Activated CD4-positive, alpha-beta T cell treated with anti-CD3 and anti-CD28 coated beads, Interleukin-2, amount 10 ng/mL, durations not matched to agents 7 days and 5 days (primary cell): ENCODE data around the gene PCDHGA3. TPM values are rescaled to one million over a fixed set of nuclear protein-coding genes. Genes with fewer than 3 reads are reported as not detected.
"Not testable (repeated sequence)": the region's sequence is repeated elsewhere in the genome, so short reads cannot be mapped to it uniquely, and the experiment has no call there.

Source experiments
- CTCF ChIA-PET: fragments of 350-600 bp; sonication (Branson Sonifier 250); formaldehyde crosslinking; loops from one replicate; lab custom pipeline; 2021; ENCODE audit warnings: antibody characterized with exemption; lab: Charles Lee
- POLR2A ChIA-PET: fragments of 350-600 bp; sonication (Branson Sonifier 250); formaldehyde crosslinking; loops from one replicate; lab custom pipeline; 2021; ENCODE audit warnings: antibody characterized with exemption; lab: Charles Lee
- DNase-seq: peaks from one replicate; pipeline ENCODE4 v3.0.0-alpha.2; 2020
- H3K27ac Mint-ChIP-seq: one replicate; pipeline ENCODE4 v1.8.0; 2021; ENCODE audit warnings: mild to moderate bottlenecking, moderate library complexity, mixed read lengths
- H3K27me3 Mint-ChIP-seq: one replicate; pipeline ENCODE4 v1.8.0; 2021; ENCODE audit warnings: mixed read lengths
- H3K36me3 Mint-ChIP-seq: one replicate; pipeline ENCODE4 v1.8.0; 2021; ENCODE audit warnings: low read depth, mixed read lengths
- H3K4me1 Mint-ChIP-seq: one replicate; pipeline ENCODE4 v1.8.0; 2021; ENCODE audit warnings: mixed read lengths
- H3K4me3 Mint-ChIP-seq: one replicate; pipeline ENCODE4 v1.8.0; 2021; ENCODE audit warnings: mild to moderate bottlenecking, moderate library complexity, mixed read lengths
- H3K9me3 Mint-ChIP-seq: one replicate; pipeline ENCODE4 v1.8.0; 2021; ENCODE audit warnings: mixed read lengths
- total RNA-seq, 2 experiments: library from RNA; stranded (reverse); gene quantifications; one replicate each; pipeline ENCODE4 v1.2.3, GENCODE V29; 2021

The PCDHGA3 gene
- total RNA-seq, 2 experiments from 2014 or later: not detected

DNA sequence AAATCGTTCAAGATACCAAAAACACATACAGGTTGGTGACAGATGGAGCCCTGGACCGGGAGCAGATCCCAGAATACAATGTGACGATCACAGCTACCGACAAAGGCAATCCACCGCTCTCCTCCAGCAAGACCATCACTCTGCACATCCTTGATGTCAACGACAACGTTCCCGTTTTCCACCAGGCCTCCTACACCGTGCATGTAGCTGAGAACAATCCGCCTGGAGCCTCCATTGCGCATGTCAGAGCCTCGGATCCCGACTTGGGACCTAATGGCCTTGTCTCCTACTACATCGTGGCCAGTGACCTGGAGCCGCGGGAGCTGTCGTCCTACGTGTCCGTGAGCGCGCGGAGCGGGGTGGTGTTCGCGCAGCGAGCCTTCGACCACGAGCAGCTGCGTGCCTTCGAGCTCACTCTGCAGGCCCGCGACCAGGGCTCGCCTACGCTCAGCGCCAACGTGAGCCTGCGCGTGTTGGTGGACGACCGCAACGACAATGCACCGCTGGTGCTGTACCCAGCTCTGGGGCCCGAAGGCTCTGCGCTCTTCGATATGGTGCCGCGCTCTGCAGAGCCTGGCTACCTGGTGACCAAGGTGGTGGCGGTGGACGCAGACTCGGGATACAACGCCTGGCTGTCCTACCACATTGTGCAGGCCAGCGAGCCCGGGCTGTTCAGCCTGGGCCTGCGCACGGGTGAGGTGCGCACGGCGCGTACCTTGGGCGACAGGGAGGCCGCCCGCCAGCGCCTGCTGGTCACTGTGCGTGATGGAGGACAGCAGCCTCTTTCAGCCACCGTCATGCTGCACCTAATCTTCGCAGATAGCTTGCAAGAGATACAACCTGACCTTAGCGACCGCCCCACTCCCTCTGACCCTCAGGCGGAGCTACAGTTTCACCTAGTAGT lies 28.2 kb downstream of the PCDHGA3 start:
- H3K36me3 Mint-ChIP-seq: no peaks in the 10 kb centered on the region
- H3K9me3 Mint-ChIP-seq: peaks cover 33% of the 10 kb centered on the region
- H3K4me3 Mint-ChIP-seq: no peak overlapping the region
- ChIA-PET POLR2A (no interaction called here), CTCF (interaction anchor here (0.7 to 3.0 kb wide), 4 partner anchors 15 to 51 kb away, joined by 3 to 11 read pairs (median 3); partner anchors contain the start of genes PCDHGA1, PCDHGA10 and TAF7)
- no peak for DNase-seq
- H3K27me3 Mint-ChIP-seq: peaks cover 43% of the 10 kb centered on the region
- peaks cover 4% of the 10 kb centered on the region for H3K4me1 Mint-ChIP-seq
- no peak overlapping the region for H3K27ac Mint-ChIP-seq

DNA sequence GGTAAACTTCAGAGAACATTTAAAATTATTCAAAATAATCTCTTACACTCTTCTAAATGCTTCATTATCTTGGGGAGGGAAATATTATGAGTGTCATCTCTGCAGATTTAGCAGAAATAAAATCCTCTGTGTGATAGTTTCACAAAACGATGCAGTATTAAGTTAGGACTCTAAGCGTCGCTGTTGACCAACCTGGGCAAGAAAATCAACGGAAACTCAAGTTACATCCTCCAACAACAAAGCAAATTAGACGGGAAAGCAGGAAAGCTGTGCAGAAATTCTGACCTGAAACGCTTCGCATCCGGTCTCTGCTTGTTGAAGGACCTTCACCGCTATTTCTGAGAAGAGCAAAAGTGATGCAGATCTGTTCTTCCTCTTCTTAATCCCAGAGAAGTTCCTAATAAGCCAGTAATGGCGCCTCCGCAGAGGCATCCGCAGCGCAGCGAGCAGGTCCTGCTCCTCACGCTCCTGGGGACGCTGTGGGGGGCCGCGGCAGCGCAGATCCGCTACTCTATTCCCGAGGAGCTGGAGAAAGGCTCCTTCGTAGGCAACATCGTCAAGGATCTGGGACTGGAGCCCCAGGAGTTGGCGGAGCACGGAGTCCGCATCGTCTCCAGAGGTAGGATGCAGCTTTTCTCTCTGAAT lies 30.2 kb downstream of the PCDHGA3 start, which contains the start of gene PCDHGA6:
Gene PCDHGA6 (plus strand): TSS at position 219 of the 645 bp plus-strand sequence. CDS start 193 bp downstream, at position 412.
- ChIA-PET POLR2A (no interaction called here), CTCF (interaction anchor here (0.5 to 1.7 kb wide), 5 partner anchors 10 to 1019 kb away, joined by 3 to 6 read pairs (median 4); partner anchors contain the start of genes PCDHGA5 and PCDHGB5)
- Mint-ChIP-seq H3K4me1 (peaks cover 4% of the 10 kb centered on the region), H3K4me3 (no peak within 1 kb of the TSS), H3K27ac (peak within 1 kb of the TSS; percentile 9), H3K9me3 (peaks cover 33% of the 10 kb centered on the region), H3K27me3 (peaks cover 38% of the 10 kb centered on the region), H3K36me3 (no peaks in the 10 kb centered on the region)
- DNase-seq: no peak

DNA sequence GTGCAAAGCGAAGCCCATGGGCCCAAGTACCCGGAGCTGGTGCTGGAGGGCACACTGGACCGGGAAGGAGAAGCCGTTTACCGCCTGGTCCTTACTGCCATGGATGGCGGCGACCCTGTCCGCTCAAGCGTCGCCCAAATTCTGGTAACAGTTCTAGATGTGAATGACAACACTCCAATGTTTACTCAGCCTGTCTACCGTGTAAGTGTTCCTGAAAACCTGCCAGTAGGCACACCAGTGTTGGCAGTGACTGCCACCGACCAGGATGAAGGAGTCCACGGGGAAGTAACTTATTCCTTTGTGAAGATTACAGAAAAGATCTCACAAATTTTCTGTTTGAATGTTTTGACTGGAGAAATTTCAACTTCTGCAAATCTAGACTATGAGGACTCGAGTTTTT lies 31.0 kb downstream of the PCDHGA3 start:
- peaks cover 4% of the 10 kb centered on the region for H3K4me1 Mint-ChIP-seq
- H3K27me3 Mint-ChIP-seq: peaks cover 32% of the 10 kb centered on the region
- H3K36me3 Mint-ChIP-seq: no peaks in the 10 kb centered on the region
- no peak for DNase-seq
- ChIA-PET CTCF (interaction anchor here (0.5 to 1.7 kb wide), 6 partner anchors 10 to 1018 kb away, joined by 3 to 6 read pairs (median 4); partner anchors contain the start of genes PCDHGA11, PCDHGA5 and PCDHGB5), POLR2A (no interaction called here)
- H3K27ac Mint-ChIP-seq: no peak overlapping the region
- peaks cover 33% of the 10 kb centered on the region for H3K9me3 Mint-ChIP-seq
- H3K4me3 Mint-ChIP-seq: no peak overlapping the region

DNA sequence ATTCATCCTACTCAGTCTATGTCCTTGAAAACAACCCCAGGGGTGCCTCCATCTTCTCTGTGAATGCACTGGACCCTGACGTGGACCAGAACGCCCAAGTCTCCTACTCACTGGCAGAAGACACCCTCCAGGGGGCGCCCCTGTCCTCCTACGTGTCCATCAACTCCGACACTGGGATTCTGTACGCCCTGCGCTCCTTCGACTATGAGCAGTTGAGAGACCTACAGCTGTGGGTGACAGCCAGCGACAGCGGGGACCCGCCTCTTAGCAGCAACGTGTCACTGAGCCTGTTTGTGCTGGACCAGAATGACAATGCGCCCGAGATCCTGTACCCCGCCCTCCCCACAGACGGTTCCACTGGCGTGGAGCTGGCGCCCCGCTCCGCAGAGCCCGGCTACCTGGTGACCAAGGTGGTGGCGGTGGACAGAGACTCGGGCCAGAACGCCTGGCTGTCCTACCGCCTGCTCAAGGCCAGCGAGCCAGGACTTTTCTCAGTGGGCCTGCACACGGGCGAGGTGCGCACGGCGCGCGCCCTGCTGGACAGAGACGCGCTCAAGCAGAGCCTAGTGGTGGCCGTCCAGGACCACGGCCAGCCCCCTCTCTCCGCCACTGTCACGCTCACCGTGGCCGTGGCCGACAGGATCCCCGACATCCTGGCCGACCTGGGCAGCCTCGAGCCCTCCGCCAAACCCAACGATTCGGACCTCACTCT lies 32.0 kb downstream of the PCDHGA3 start:
- H3K4me3 Mint-ChIP-seq, DNase-seq, POLR2A ChIA-PET, H3K4me1 Mint-ChIP-seq, H3K27ac Mint-ChIP-seq, H3K36me3 Mint-ChIP-seq: not testable (repeated sequence)
- CTCF ChIA-PET: interaction anchor here (0.9 to 1.7 kb wide), 2 partner anchors 22 to 45 kb away, joined by 4 read pairs; partner anchors contain the start of genes PCDHGA11 and PCDHGB5
- H3K9me3 Mint-ChIP-seq: peaks cover 28% of the 10 kb centered on the region
- H3K27me3 Mint-ChIP-seq: peaks cover 24% of the 10 kb centered on the region

DNA sequence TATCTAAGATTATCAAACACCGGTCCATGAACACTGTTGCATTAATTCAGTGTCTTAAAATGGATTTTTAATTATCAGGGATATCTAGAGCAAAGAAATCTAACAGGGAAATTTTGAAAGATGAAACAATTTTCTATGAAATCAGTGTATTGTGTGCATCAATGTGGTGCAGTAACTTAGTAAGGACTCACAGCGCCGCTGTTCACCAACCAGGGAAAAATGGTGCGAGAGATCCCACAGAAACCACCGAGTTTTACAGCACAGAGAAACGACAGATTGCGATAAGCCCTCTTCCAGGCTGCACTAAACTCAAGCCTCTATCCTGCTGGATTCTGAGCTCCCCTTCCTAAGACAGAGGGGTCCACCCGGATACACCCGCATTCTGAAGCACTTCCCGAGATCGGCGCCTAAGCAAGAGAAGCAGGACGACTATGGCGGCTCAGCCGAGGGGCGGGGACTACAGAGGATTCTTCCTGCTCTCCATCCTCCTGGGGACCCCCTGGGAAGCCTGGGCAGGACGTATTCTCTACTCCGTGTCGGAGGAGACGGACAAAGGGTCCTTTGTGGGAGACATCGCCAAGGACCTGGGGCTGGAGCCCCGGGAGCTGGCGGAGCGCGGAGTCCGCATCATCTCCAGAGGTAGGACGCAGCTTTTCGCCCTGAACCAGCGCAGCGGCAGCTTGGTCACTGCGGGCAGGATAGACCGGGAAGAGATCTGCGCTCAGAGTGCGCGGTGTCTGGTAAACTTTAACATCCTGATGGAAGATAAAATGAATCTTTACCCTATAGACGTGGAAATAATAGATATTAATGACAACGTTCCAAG lies 39.1 kb downstream of the PCDHGA3 start, which contains the start of gene PCDHGA7:
Gene PCDHGA7 (plus strand): TSS at position 274 of the 826 bp plus-strand sequence. CDS start 158 bp downstream, at position 432.
- peak within 1 kb of the TSS; percentile 62 for H3K27ac Mint-ChIP-seq
- peaks cover 12% of the 10 kb centered on the region for H3K9me3 Mint-ChIP-seq
- peaks cover 38% of the 10 kb centered on the region for H3K27me3 Mint-ChIP-seq
- DNase-seq: no peak
- H3K36me3 Mint-ChIP-seq: no peaks in the 10 kb centered on the region
- POLR2A ChIA-PET: no interaction called here
- peak within 1 kb of the TSS; percentile 34 for H3K4me3 Mint-ChIP-seq
- no peaks in the 10 kb centered on the region for H3K4me1 Mint-ChIP-seq
- CTCF ChIA-PET: interaction anchor here (0.8 to 1.1 kb wide), 2 partner anchors 12 to 48 kb away, joined by 3 to 5 read pairs; partner anchors contain the start of genes PCDHGA12 and PCDHGB3

DNA sequence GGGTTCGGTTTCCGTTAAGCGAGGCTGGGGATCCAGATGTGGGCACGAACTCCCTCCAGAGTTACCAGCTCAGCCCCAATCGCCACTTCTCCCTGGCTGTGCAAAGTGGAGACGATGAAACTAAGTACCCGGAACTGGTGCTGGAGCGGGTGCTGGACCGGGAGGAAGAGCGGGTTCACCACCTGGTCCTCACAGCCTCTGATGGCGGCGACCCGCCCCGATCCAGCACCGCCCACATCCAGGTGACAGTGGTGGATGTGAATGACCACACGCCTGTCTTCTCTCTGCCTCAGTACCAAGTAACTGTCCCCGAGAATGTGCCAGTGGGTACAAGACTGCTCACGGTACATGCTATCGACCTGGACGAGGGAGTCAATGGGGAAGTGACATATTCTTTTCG lies 39.7 kb downstream of the PCDHGA3 start:
- Mint-ChIP-seq H3K9me3 (peaks cover 14% of the 10 kb centered on the region), H3K27me3 (peaks cover 41% of the 10 kb centered on the region), H3K27ac (no peak overlapping the region), H3K4me1 (no peaks in the 10 kb centered on the region), H3K4me3 (no peak overlapping the region), H3K36me3 (no peaks in the 10 kb centered on the region)
- ChIA-PET CTCF (interaction anchor here (0.8 to 1.1 kb wide), 2 partner anchors 13 to 47 kb away, joined by 3 to 5 read pairs; partner anchors contain the start of genes PCDHGA12 and PCDHGB3), POLR2A (no interaction called here)
- DNase-seq: no peak

DNA sequence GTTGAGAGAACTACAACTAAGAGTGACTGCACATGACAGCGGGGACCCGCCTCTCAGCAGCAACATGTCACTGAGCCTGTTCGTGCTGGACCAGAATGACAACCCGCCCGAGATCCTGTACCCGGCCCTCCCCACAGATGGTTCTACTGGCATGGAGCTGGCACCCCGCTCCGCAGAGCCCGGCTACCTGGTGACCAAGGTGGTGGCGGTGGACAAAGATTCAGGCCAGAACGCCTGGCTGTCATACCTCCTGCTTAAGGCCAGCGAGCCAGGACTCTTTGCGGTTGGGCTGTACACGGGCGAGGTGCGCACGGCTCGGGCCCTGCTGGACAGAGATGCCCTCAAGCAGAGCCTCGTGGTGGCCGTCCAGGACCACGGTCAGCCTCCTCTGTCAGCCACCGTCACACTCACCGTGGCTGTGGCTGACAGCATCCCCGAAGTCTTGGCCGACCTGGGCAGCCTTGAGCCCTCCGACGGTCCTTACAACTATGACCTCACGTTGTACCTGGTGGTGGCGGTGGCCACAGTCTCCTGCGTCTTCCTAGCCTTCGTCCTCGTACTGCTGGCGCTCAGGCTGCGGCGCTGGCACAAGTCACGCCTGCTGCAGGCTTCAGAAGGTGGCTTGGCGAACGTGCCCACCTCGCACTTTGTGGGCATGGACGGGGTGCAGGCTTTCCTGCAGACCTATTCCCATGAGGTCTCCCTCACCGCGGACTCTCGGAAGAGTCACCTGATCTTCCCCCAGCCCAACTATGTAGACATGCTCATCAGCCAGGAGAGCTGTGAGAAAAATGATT lies 41.0 kb downstream of the PCDHGA3 start:
- POLR2A ChIA-PET: no interaction called here
- DNase-seq: no peak
- H3K4me3 Mint-ChIP-seq: no peak overlapping the region
- no peaks in the 10 kb centered on the region for H3K4me1 Mint-ChIP-seq
- H3K9me3 Mint-ChIP-seq: peaks cover 21% of the 10 kb centered on the region
- H3K36me3 Mint-ChIP-seq: no peaks in the 10 kb centered on the region
- no peak overlapping the region for H3K27ac Mint-ChIP-seq
- CTCF ChIA-PET: no interaction called here
- peaks cover 47% of the 10 kb centered on the region for H3K27me3 Mint-ChIP-seq

DNA sequence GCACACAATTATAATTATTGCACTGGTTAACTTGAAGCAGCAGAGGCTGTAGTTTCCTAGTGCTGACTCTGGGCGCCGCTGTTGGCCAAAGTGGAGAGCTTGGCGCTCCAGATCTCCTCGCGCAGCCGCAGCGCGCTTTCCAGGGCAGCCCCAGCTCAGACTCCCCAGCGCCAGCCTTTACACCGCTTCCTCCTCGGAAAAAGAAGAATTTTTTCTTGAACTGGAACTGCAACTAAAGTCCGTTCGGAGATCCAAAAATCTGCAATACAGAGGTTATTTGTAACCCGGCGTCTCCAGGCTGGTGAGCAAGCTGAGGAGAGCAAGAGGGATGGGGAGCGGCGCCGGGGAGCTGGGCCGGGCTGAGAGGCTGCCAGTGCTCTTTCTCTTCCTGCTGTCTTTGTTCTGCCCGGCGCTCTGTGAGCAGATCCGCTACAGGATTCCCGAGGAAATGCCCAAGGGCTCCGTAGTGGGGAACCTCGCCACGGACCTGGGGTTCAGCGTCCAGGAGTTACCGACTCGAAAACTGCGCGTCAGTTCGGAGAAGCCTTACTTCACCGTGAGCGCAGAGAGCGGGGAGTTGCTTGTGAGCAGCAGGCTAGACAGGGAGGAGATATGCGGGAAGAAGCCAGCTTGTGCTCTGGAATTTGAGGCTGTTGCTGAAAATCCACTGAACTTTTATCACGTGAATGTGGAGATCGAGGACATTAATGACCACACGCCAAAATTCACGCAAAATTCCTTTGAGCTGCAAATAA lies 44.1 kb downstream of the PCDHGA3 start, which contains the start of gene PCDHGB4:
Gene PCDHGB4 (plus strand): TSS at position 142 of the 755 bp plus-strand sequence. CDS start 187 bp downstream, at position 329.
- H3K27ac Mint-ChIP-seq, POLR2A ChIA-PET, DNase-seq, H3K4me1 Mint-ChIP-seq, H3K36me3 Mint-ChIP-seq, H3K4me3 Mint-ChIP-seq: not testable (repeated sequence)
- Mint-ChIP-seq H3K27me3 (peaks cover 50% of the 10 kb centered on the region), H3K9me3 (peaks cover 28% of the 10 kb centered on the region)
- CTCF ChIA-PET: interaction anchor here (0.8 to 1.7 kb wide), 3 partner anchors 16 to 57 kb away, joined by 3 to 5 read pairs (median 5); partner anchors contain the start of genes PCDHGA1 and PCDHGB3

DNA sequence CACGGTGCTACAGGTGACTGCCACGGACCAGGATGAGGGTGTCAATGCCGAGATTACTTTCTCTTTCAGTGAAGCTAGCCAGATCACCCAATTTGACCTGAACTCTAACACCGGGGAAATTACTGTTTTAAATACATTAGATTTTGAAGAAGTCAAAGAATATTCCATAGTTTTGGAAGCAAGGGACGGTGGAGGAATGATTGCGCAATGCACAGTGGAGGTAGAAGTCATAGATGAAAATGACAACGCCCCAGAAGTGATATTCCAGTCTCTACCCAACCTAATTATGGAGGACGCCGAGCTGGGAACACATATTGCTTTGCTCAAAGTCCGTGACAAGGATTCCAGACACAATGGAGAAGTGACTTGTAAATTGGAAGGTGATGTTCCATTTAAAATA lies 45.0 kb downstream of the PCDHGA3 start:
- peaks cover 27% of the 10 kb centered on the region for H3K9me3 Mint-ChIP-seq
- H3K4me1 Mint-ChIP-seq: no peaks in the 10 kb centered on the region
- ChIA-PET POLR2A (no interaction called here), CTCF (interaction anchor here (1.7 kb wide), 1 partner anchor 19 kb away, joined by 5 read pairs; the partner anchor contains the start of gene PCDHGB3)
- peaks cover 45% of the 10 kb centered on the region for H3K27me3 Mint-ChIP-seq
- DNase-seq: no peak
- H3K4me3 Mint-ChIP-seq: no peak overlapping the region
- peaks cover 2% of the 10 kb centered on the region for H3K36me3 Mint-ChIP-seq
- H3K27ac Mint-ChIP-seq: no peak overlapping the region
